ENCODE measurements around the gene TMC1. TPM values are rescaled to one million over a fixed set of nuclear protein-coding genes. Genes with fewer than 3 reads are reported as not detected.
"Not testable (repeated sequence)": the region's sequence is repeated elsewhere in the genome, so short reads cannot be mapped to it uniquely, and the experiment has no call there.

The TMC1 gene
- total RNA-seq, 4 donors from 2014 or later: 0.12 to 0.56 (median 0.13) TPM; not detected in 1

DNA sequence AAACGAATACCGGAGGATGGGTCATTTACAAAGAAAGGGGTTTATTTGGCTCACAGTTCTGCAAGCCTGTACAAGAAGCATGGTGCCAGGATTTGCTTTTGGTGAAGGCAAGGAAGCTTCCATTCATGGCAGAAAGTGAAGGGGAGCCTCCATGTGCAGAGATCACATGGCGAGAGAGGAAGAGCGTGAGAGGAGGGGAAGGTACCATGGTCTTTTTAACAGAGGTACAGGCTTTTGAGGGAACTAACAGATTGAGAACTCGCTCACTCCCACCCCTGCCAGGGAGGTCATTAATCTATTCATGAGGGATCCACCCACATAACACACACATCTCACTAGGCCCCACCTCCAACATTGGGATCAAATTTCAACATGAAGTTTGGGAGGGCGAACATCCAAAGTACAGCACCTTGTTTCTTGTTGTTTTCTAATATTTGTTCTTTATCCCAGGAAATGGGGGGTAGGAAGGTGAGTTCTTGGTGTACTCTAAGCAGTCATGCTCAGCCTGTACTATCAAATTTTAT is 18.5 kb downstream of the TMC1 start:
- ATAC-seq (ENCODE audit: low FRiP score) (no peak), DNase-seq (ENCODE audit: low spot score) (no peak)
- TF ChIP-seq, protein P1, sequence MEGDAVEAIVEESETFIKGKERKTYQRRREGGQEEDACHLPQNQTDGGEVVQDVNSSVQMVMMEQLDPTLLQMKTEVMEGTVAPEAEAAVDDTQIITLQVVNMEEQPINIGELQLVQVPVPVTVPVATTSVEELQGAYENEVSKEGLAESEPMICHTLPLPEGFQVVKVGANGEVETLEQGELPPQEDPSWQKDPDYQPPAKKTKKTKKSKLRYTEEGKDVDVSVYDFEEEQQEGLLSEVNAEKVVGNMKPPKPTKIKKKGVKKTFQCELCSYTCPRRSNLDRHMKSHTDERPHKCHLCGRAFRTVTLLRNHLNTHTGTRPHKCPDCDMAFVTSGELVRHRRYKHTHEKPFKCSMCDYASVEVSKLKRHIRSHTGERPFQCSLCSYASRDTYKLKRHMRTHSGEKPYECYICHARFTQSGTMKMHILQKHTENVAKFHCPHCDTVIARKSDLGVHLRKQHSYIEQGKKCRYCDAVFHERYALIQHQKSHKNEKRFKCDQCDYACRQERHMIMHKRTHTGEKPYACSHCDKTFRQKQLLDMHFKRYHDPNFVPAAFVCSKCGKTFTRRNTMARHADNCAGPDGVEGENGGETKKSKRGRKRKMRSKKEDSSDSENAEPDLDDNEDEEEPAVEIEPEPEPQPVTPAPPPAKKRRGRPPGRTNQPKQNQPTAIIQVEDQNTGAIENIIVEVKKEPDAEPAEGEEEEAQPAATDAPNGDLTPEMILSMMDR (IDR thresholded peaks at IDR 0.05): no peak

DNA sequence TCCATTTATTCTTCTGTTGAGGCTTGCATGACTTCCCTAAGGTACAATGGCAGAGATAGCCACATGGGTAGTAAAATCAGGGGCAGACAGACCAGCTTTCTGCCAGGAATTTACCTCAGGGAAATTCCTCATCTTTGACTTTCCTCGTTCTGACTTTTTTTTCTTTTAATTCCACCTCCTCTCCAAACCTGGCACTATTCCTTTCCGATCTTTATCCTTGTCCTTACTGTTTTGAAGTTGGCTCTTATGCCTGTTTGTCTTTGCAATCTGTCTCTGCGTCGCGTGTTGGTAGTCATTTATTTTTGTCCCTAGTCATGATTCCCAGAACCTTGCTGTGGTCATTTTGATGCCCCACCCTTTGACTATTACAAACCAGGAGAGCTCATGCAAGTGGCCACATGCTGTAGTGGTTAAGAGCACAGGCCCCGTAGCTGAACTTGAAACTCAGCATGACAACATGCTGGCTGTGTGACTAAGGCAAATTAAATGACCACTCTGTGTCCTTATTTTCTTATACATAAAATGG is 19.0 kb downstream of the TMC1 start:
- TF ChIP-seq, protein P1 (IDR thresholded peaks at IDR 0.05): no peak
- no peak for DNase-seq (ENCODE audit: low spot score)
- no peak for ATAC-seq (ENCODE audit: low FRiP score)

DNA sequence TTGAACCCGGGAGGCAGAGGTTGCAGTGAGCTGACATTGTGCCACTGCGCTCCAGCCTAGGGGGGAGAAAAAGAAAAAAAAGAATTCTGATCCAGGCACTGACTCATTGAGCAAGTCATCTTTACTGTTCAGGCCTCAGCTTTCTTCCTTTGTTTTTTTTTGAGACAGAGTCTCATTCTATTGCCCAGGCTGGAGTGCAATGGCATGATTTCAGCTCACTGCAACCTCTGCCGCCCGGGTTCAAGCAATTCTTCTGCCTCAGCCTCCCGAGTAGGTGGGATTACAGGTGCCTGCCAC is 21.1 kb downstream of the TMC1 start:
- DNase-seq (ENCODE audit: low spot score); ATAC-seq (ENCODE audit: low FRiP score): not testable (repeated sequence)

DNA sequence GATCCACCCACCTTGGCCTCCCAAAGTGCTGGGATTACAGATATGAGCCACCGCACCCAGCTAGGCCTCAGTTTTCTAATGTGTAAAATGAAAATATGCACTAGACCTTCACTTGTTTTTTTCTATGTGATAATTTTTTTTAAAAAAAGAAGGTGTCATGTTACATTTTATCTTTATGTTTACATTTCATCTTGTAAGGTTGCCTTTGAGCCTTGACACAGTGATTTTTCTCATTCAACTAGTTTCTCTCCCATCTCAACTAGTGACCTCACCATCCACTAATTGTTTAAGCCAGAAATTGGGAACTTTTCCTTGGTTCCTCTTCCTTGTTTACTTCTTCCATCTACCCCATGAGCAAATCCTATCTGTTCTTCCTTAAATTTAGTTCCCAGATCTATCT is 21.5 kb downstream of the TMC1 start:
- DNase-seq (ENCODE audit: low spot score) (no peak), ATAC-seq (ENCODE audit: low FRiP score) (no peak)
- TF ChIP-seq, protein P1 (IDR thresholded peaks at IDR 0.05): no peak

DNA sequence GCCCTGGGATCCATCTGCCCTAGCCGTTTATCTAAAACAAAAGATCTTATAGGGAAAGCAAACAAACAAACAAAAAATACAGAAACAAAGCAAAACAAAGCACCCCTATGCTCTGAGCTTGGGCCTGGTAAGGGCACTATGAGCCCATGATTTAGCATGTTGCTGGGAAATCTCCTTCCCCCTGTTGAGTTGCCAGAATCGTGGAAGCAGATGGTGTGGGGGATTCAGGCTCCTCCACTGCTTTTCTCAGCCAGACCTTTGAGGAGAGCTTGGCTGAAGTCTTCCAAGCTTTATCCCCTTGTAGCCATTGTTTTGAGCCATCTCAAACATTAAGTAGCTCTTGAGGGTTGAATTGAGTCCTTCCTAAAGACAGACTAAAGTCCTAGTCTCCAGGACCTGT is 29.9 kb downstream of the TMC1 start:
- TF ChIP-seq, protein P1 (IDR thresholded peaks at IDR 0.05): no peak
- DNase-seq (ENCODE audit: low spot score): no peak
- ATAC-seq (ENCODE audit: low FRiP score): no peak

DNA sequence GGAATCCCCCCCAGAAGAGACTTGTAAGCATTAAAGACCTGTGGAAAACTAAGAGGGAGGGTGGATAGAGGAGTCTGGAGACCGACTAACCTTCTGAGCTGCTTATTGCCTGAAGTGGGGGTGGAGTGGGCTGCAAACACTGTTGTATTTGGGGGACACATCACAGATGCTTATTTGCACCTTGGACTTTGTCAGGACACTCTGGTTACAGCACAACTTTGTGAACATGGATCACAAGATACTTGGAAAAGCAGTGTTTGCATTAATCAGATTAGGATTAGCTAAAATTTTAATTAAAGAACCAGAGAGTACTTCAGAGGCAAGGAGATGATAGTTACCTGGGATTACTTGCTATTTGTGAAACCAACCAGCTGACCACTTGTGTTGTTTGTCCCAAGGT is 30.9 kb downstream of the TMC1 start:
- no peak for ATAC-seq (ENCODE audit: low FRiP score)
- no peak for DNase-seq (ENCODE audit: low spot score)
- TF ChIP-seq, protein P1 (IDR thresholded peaks at IDR 0.05): no peak

DNA sequence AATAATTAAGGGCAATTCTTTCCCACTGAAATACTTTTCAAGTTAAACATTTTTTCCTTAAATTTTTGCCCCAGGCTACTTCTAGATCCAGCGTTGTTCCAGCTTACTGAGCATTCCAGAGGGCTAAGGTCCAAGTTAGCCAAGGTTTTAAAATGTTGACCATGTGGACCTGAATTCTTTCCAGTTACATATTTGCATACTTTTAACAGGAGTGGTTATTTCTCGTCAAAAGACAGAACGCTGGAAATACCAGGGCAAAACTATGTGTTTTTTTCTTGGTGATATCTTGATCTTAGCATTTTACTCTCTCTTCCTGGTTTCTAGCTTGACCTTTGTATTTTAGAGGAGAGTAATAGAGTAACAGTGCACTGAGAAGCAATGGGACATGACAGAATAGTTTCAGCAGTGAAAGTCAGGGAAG is 32.8 kb downstream of the TMC1 start:
- TF ChIP-seq, protein P1 (IDR thresholded peaks at IDR 0.05): no peak
- no peak for DNase-seq (ENCODE audit: low spot score)
- peak; percentile 82 for ATAC-seq (ENCODE audit: low FRiP score)

All from omental fat pad (tissue), 4 donors.